ENCODE data around the gene PARP15.
A peak's percentile ranks its signal among the peaks of the same experiment; 100 is the strongest.
"Not testable (repeated sequence)": the region's sequence is repeated elsewhere in the genome, so short reads cannot be mapped to it uniquely, and the experiment has no call there.

PARP15 gene

GRCh38 chr3:122609798-122610559 is 32.5 kb downstream of the PARP15 start:
- DNase-seq: no peak
- in situ Hi-C loops (cut with MboI; ENCODE audit: low pct_unique_long_range_greater_than_20kb, low sequenced_read_pairs): no loop called here

- DNase-seq: peak; percentile 12
These were observed 35.2 kb downstream of the PARP15 start for GRCh38 chr3:122612696-122613095.

GRCh38 chr3:122615303-122615702 is 37.9 kb downstream of the PARP15 start:
- no peak for DNase-seq
- in situ Hi-C loops (cut with MboI; ENCODE audit: low pct_unique_long_range_greater_than_20kb, low sequenced_read_pairs): no loop called here

More at GRCh38 chr3:122612696-122613095, 35.2 kb downstream of the PARP15 start:
- in situ Hi-C loops (cut with MboI; ENCODE audit: low pct_unique_long_range_greater_than_20kb, low sequenced_read_pairs): no loop called here

- in situ Hi-C loops (cut with MboI; ENCODE audit: low pct_unique_long_range_greater_than_20kb, low sequenced_read_pairs): no loop called here
- DNase-seq: no peak
These were observed 41.2 kb downstream of the PARP15 start for GRCh38 chr3:122618614-122619013.

GRCh38 chr3:122619040-122619439 is 41.6 kb downstream of the PARP15 start:
- in situ Hi-C loops (cut with MboI; ENCODE audit: low pct_unique_long_range_greater_than_20kb, low sequenced_read_pairs): no loop called here
- DNase-seq: no peak

- in situ Hi-C loops (cut with MboI; ENCODE audit: low pct_unique_long_range_greater_than_20kb, low sequenced_read_pairs): no loop called here
- no peak for DNase-seq
These were observed 42.9 kb downstream of the PARP15 start for GRCh38 chr3:122620399-122620798.

- in situ Hi-C loops (cut with MboI; ENCODE audit: low pct_unique_long_range_greater_than_20kb, low sequenced_read_pairs): no loop called here
- no peak for DNase-seq
These were observed 43.7 kb downstream of the PARP15 start for GRCh38 chr3:122621112-122621511.

GRCh38 chr3:122623031-122623829 is 45.8 kb downstream of the PARP15 start:
- DNase-seq: no peak
- in situ Hi-C loops (cut with MboI; ENCODE audit: low pct_unique_long_range_greater_than_20kb, low sequenced_read_pairs): no loop called here

- DNase-seq: no peak
- in situ Hi-C loops (cut with MboI; ENCODE audit: low pct_unique_long_range_greater_than_20kb, low sequenced_read_pairs): no loop called here
These were observed 49.2 kb downstream of the PARP15 start for GRCh38 chr3:122626515-122627180.

- DNase-seq: no peak
- in situ Hi-C loops (cut with MboI; ENCODE audit: low pct_unique_long_range_greater_than_20kb, low sequenced_read_pairs): no loop called here
These were observed 49.9 kb downstream of the PARP15 start for GRCh38 chr3:122627301-122627700.

GRCh38 chr3:122628567-122628966 is 51.1 kb downstream of the PARP15 start:
- in situ Hi-C loops (cut with MboI; ENCODE audit: low pct_unique_long_range_greater_than_20kb, low sequenced_read_pairs): no loop called here
- DNase-seq: no peak

GRCh38 chr3:122629763-122630162 is 52.3 kb downstream of the PARP15 start:
- no peak for DNase-seq
- in situ Hi-C loops (cut with MboI; ENCODE audit: low pct_unique_long_range_greater_than_20kb, low sequenced_read_pairs): no loop called here

- no peak for DNase-seq
- in situ Hi-C loops (cut with MboI; ENCODE audit: low pct_unique_long_range_greater_than_20kb, low sequenced_read_pairs): no loop called here
These were observed 58.3 kb downstream of the PARP15 start for GRCh38 chr3:122635789-122636188.

GRCh38 chr3:122636697-122637096 is 59.2 kb downstream of the PARP15 start:
- in situ Hi-C loops (cut with MboI; ENCODE audit: low pct_unique_long_range_greater_than_20kb, low sequenced_read_pairs): no loop called here
- no peak for DNase-seq

GRCh38 chr3:122640437-122640999 is 63.1 kb downstream of the PARP15 start:
- DNase-seq: no peak
- in situ Hi-C loops (cut with MboI; ENCODE audit: low pct_unique_long_range_greater_than_20kb, low sequenced_read_pairs): no loop called here

GRCh38 chr3:122642935-122643334 is 65.5 kb downstream of the PARP15 start:
- in situ Hi-C loops (cut with MboI; ENCODE audit: low pct_unique_long_range_greater_than_20kb, low sequenced_read_pairs): no loop called here
- peak; percentile 16 for DNase-seq

GRCh38 chr3:122646146-122646988 is 68.9 kb downstream of the PARP15 start:
- in situ Hi-C loops (cut with MboI; ENCODE audit: low pct_unique_long_range_greater_than_20kb, low sequenced_read_pairs): no loop called here
- no peak for DNase-seq

GRCh38 chr3:122651233-122651907 is 73.9 kb downstream of the PARP15 start:
- in situ Hi-C loops (cut with MboI; ENCODE audit: low pct_unique_long_range_greater_than_20kb, low sequenced_read_pairs); DNase-seq: not testable (repeated sequence)
